Osteoblast (primary cell): ENCODE data around the gene EVI5. TPM values are rescaled to one million over a fixed set of nuclear protein-coding genes. Genes with fewer than 3 reads are reported as not detected.

Source experiments
- DNase-seq: peaks from one replicate; pipeline ENCODE4 v3.0.0; 2011; ENCODE audit warnings: low spot score, mixed read lengths; ENCODE audit not compliant: insufficient read length; ENCODE audit errors: missing footprints
- H2AFZ ChIP-seq: 2 replicates; pipeline ENCODE4 v1.6.0; 2011; ENCODE audit warnings: mild to moderate bottlenecking, low read length
- H3K27ac ChIP-seq: 2 replicates; pipeline ENCODE4 v1.5.1; 2011; ENCODE audit warnings: mild to moderate bottlenecking, low read depth, low read length, moderate library complexity
- H3K27me3 ChIP-seq: 2 replicates; pipeline ENCODE4 v1.6.0; 2012; ENCODE audit warnings: mild to moderate bottlenecking, control low read depth, inconsistent platforms, low read length, moderate library complexity; ENCODE audit not compliant: insufficient read depth
- H3K36me3 ChIP-seq: 2 replicates; pipeline ENCODE4 v1.5.1; 2011; ENCODE audit warnings: mild to moderate bottlenecking, low read length, control low read depth, moderate library complexity; ENCODE audit not compliant: insufficient read depth
- H3K4me1 ChIP-seq: 2 replicates; pipeline ENCODE4 v1.5.1; 2011; ENCODE audit warnings: mild to moderate bottlenecking, low read length, control low read depth, moderate library complexity; ENCODE audit not compliant: insufficient read depth
- H3K4me2 ChIP-seq: 2 replicates; pipeline ENCODE4 v1.6.0; 2011; ENCODE audit warnings: mild to moderate bottlenecking, low read length; ENCODE audit not compliant: insufficient read depth
- H3K4me3 ChIP-seq: fragments of 200-600 bp; sonication (generic); 3 replicates; pipeline ENCODE4 v1.5.1; 2012; ENCODE audit warnings: mild to moderate bottlenecking, low read length, inconsistent platforms; ENCODE audit not compliant: insufficient read depth
- H3K79me2 ChIP-seq: 2 replicates; pipeline ENCODE4 v1.6.0; 2012; ENCODE audit warnings: mild to moderate bottlenecking, low read length, control low read depth, inconsistent platforms; ENCODE audit not compliant: insufficient read depth
- H3K9me3 ChIP-seq: 2 replicates; pipeline ENCODE4 v1.5.1; 2011; ENCODE audit warnings: low read depth, low read length, control low read depth
- H4K20me1 ChIP-seq: 2 replicates; pipeline ENCODE4 v1.6.0; 2012; ENCODE audit warnings: mild to moderate bottlenecking, low read length, control low read depth; ENCODE audit not compliant: insufficient read depth
- CTCF ChIP-seq: IDR thresholded peaks from 2 replicates; pipeline ENCODE4 v1.5.1; 2011; ENCODE audit warnings: mild to moderate bottlenecking, low read depth, low read length, moderate library complexity; ENCODE audit errors: extremely low read depth
- total RNA-seq: library from RNA; depleted of rRNA; stranded (reverse); fragments of >200 nt; gene quantifications from 2 replicates; pipeline ENCODE4 v1.2.3, GENCODE V29; 2012

The EVI5 gene
- total RNA-seq, 1 donor = 51.8 TPM

- no peak for TF ChIP-seq CTCF
- DNase-seq = no peak
- Histone ChIP-seq H3K79me2 (no peaks in the 10 kb centered on the region), H3K4me2 (no peak overlapping the region), H3K27ac (no peak overlapping the region), H3K9me3 (no peaks in the 10 kb centered on the region), H2AFZ (no peak overlapping the region), H3K4me3 (no peak overlapping the region), H4K20me1 (no peaks in the 10 kb centered on the region), H3K27me3 (no peaks in the 10 kb centered on the region), H3K36me3 (no peaks in the 10 kb centered on the region), H3K4me1 (no peaks in the 10 kb centered on the region)
These were observed 217.6 kb downstream of the EVI5 start for GRCh38 chr1:92567211-92567868.

GRCh38 chr1:92563457-92564216 is 221.3 kb downstream of the EVI5 start:
- Histone ChIP-seq H3K27ac (no peak overlapping the region), H3K4me3 (no peak overlapping the region), H4K20me1 (no peaks in the 10 kb centered on the region), H3K4me2 (no peak overlapping the region), H3K79me2 (no peaks in the 10 kb centered on the region), H3K36me3 (no peaks in the 10 kb centered on the region), H3K4me1 (no peaks in the 10 kb centered on the region), H3K27me3 (no peaks in the 10 kb centered on the region), H3K9me3 (no peaks in the 10 kb centered on the region), H2AFZ (no peak overlapping the region)
- no peak for TF ChIP-seq CTCF
- no peak for DNase-seq

- Histone ChIP-seq H3K4me3 (no peak overlapping the region), H3K27ac (no peak overlapping the region), H3K36me3 (no peaks in the 10 kb centered on the region), H3K9me3 (no peaks in the 10 kb centered on the region), H3K79me2 (no peaks in the 10 kb centered on the region), H3K27me3 (no peaks in the 10 kb centered on the region), H3K4me2 (no peak overlapping the region), H4K20me1 (no peaks in the 10 kb centered on the region), H2AFZ (no peak overlapping the region), H3K4me1 (no peaks in the 10 kb centered on the region)
- DNase-seq = no peak
- no peak for TF ChIP-seq CTCF
These were observed 228.6 kb downstream of the EVI5 start for GRCh38 chr1:92556350-92556749.

- Histone ChIP-seq H3K9me3 (no peaks in the 10 kb centered on the region), H3K79me2 (no peaks in the 10 kb centered on the region), H3K36me3 (no peaks in the 10 kb centered on the region), H3K27me3 (no peaks in the 10 kb centered on the region), H3K4me3 (no peak overlapping the region), H3K27ac (no peak overlapping the region), H2AFZ (no peak overlapping the region), H3K4me1 (no peaks in the 10 kb centered on the region), H4K20me1 (no peaks in the 10 kb centered on the region), H3K4me2 (no peak overlapping the region)
- peak; percentile 25 for DNase-seq
- no peak for TF ChIP-seq CTCF
These were observed 230.7 kb downstream of the EVI5 start for GRCh38 chr1:92554216-92554615.
